ENCODE results near the gene BUD31.

Gene BUD31

DNA sequence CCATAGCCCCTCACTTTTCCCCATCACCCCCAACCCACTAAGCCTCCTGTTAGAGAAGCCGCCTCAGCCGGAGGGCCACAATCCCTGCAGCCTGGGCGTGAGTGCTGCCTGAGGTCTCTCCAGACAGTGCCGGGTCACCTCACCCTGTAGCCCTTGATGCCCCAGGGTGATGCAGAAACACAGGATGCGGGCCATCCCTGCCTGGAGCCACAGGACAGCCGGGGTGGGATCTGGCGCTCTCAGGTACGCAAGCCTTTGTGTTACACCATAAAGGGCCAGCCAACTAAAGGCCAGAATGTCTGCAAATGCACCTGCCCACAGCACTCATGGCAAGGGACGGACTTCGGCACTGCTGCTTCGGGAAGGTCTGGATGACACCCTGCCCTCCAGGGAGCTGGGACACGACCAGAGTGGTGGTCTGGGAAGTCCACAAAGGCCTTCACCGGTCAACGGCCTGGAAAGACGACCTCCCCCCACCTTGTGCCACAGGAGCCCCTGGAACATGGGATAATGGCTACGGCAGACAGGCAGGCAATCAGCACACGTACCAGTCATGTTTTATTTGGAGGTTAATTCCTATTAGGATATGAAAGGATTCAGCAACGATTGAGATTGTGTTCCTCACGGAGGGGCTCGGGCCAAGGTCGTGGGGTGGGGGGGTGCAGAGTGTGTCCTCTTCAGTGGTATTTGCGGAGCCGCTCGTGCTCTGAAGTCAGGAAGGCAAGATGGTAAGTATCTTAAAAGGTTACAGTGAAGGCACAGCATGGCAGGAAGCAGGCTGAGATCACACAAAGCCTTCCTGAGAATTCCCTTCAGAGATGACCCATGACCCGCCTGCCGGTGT lies 49.1 kb downstream of the BUD31 start:
- POLR2A ChIA-PET: no interaction called here
- no peak for DNase-seq
- no peak overlapping the region for H3K4me3 ChIP-seq (ENCODE audit: control insufficient read depth in 1 of 7, extremely low read depth in 1 of 7, insufficient read depth in 4 of 7, low read depth in 2 of 7, low read length in 6 of 7)
- peaks cover 0 to 2% (median 0%) of the 10 kb centered on the region in 5 experiments for H3K9me3 ChIP-seq (ENCODE audit: control extremely low read depth in 1 of 5, control insufficient read depth in 4 of 5, insufficient read depth in 2 of 5, low read depth in 1 of 5, low read length in 4 of 5)
- peaks cover 3 to 90% (median 61%) of the 10 kb centered on the region in 4 experiments for H3K36me3 ChIP-seq (ENCODE audit: control insufficient read depth in 4 of 4, insufficient read depth in 4 of 4, low read length in 3 of 4)
- H3K4me1 ChIP-seq (ENCODE audit: control extremely low read depth in 1 of 4, control insufficient read depth in 4 of 4, insufficient read depth in 4 of 4, low read length in 3 of 4): no peaks in the 10 kb centered on the region
- H3K27ac ChIP-seq (ENCODE audit: insufficient read depth in 1 of 2, low read depth in 1 of 2, low read length in 2 of 2, poor library complexity in 1 of 2, severe bottlenecking in 2 of 2): no peak overlapping the region
- CTCF ChIA-PET: no interaction called here
- WGBS (ENCODE audit: insufficient coverage): 96% methylated on average over 24 of the region's 26 CpGs
- no peaks in the 10 kb centered on the region for H3K27me3 ChIP-seq (replicated peaks in 2 of 5; ENCODE audit: control insufficient read depth in 4 of 5, insufficient read depth in 5 of 5, low read length in 4 of 5)

DNA sequence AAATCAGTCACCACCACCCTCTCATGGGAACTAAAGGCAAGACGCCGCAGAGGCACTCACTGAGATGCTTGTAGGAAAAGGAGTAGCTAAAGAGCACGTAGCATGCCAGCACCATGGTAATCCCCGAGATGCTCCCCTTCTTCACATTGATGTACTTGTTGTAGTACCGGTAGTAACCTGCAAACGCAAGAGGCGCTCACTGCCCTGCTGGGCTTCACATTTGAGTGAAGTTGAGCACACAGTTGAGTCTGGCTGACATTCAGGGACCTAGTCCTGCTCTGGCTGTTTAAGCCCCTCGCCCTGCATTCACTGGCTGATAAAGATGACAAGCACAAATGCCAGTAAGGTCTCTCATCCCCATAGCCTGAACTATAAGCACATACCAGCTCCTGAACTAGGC lies 50.3 kb downstream of the BUD31 start:
- Histone ChIP-seq H3K9me3 (ENCODE audit: control extremely low read depth in 1 of 5, control insufficient read depth in 4 of 5, insufficient read depth in 2 of 5, low read depth in 1 of 5, low read length in 4 of 5) (peaks cover 0 to 2% (median 0%) of the 10 kb centered on the region in 5 experiments), H3K27ac (ENCODE audit: insufficient read depth in 1 of 2, low read depth in 1 of 2, low read length in 2 of 2, poor library complexity in 1 of 2, severe bottlenecking in 2 of 2) (no peak overlapping the region), H3K36me3 (ENCODE audit: control insufficient read depth in 4 of 4, insufficient read depth in 4 of 4, low read length in 3 of 4) (peaks cover 5 to 87% (median 58%) of the 10 kb centered on the region in 4 experiments), H3K27me3 (replicated peaks in 2 of 5; ENCODE audit: control insufficient read depth in 4 of 5, insufficient read depth in 5 of 5, low read length in 4 of 5) (no peaks in the 10 kb centered on the region), H3K4me1 (ENCODE audit: control extremely low read depth in 1 of 4, control insufficient read depth in 4 of 4, insufficient read depth in 4 of 4, low read length in 3 of 4) (peaks cover 0 to 2% (median 0%) of the 10 kb centered on the region in 4 experiments), H3K4me3 (ENCODE audit: control insufficient read depth in 1 of 7, extremely low read depth in 1 of 7, insufficient read depth in 4 of 7, low read depth in 2 of 7, low read length in 6 of 7) (no peak overlapping the region)
- DNase-seq: peak; percentile 19 to 54 (median 53)
- ChIA-PET POLR2A (no interaction called here), CTCF (interaction anchor here (1.5 kb wide), 2 partner anchors 15 to 41 kb away, joined by 5 read pairs; partner anchors contain the start of gene ZNF394)
- WGBS (ENCODE audit: insufficient coverage): 98% methylated on average over 8 of the region's 8 CpGs

DNA sequence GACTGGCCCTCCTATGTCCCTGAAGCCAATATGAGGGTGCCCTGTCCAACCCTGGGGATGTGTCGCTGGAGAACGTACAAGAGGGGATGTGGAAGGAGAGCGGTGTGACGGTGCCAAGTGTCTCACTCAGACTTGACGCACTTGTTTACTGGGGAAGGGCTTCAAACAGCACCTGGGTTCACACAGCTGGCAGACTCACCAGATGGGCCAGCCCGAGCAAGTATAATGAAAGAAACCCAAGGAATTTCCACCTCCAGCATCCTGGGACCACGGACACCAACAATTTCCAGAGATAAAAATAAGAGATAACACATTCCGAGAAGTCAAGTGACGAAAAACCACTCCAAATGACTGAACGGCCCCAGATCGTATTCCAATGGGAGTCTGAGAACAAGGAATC lies 51.9 kb downstream of the BUD31 start:
- no peak for DNase-seq
- CTCF ChIA-PET: interaction anchor here (1.1 to 1.5 kb wide), 3 partner anchors 11 to 40 kb away, joined by 3 to 5 read pairs (median 4); partner anchors contain the start of gene ZNF394
- 99% methylated on average over 11 of the region's 11 CpGs for WGBS (ENCODE audit: insufficient coverage)
- H3K4me1 ChIP-seq (ENCODE audit: control extremely low read depth in 1 of 4, control insufficient read depth in 4 of 4, insufficient read depth in 4 of 4, low read length in 3 of 4): peaks cover 2 to 13% (median 10%) of the 10 kb centered on the region in 4 experiments
- H3K36me3 ChIP-seq (ENCODE audit: control insufficient read depth in 4 of 4, insufficient read depth in 4 of 4, low read length in 3 of 4): peaks cover 5 to 73% (median 49%) of the 10 kb centered on the region in 4 experiments
- H3K27ac ChIP-seq (ENCODE audit: insufficient read depth in 1 of 2, low read depth in 1 of 2, low read length in 2 of 2, poor library complexity in 1 of 2, severe bottlenecking in 2 of 2): no peak overlapping the region
- POLR2A ChIA-PET: no interaction called here
- H3K9me3 ChIP-seq (ENCODE audit: control extremely low read depth in 1 of 5, control insufficient read depth in 4 of 5, insufficient read depth in 2 of 5, low read depth in 1 of 5, low read length in 4 of 5): no peaks in the 10 kb centered on the region
- no peaks in the 10 kb centered on the region for H3K27me3 ChIP-seq (replicated peaks in 2 of 5; ENCODE audit: control insufficient read depth in 4 of 5, insufficient read depth in 5 of 5, low read length in 4 of 5)
- no peak overlapping the region for H3K4me3 ChIP-seq (ENCODE audit: control insufficient read depth in 1 of 7, extremely low read depth in 1 of 7, insufficient read depth in 4 of 7, low read depth in 2 of 7, low read length in 6 of 7)

DNA sequence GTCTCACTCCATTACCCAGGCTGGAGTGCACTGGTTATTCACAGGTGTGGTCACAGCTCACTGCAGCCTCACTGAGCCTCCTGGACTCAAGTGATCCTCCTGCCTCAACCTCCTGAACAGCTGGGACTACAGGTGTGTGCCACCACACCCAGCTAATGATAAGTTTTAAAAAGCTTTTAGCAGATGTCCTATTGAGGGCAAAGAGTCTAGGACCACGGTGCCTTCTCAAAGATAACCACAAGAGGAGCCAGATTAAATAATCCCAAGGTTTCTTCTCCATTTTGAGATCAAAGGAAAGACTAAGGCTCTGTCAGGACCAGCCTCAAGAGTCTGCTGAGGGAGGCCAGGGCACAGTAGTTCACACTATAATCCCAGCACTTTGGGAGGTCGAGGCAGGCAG lies 52.5 kb downstream of the BUD31 start:
- H3K36me3 ChIP-seq (ENCODE audit: control insufficient read depth in 4 of 4, insufficient read depth in 4 of 4, low read length in 3 of 4): peaks cover 5 to 68% (median 44%) of the 10 kb centered on the region in 4 experiments
- no peak overlapping the region for H3K4me3 ChIP-seq (ENCODE audit: control insufficient read depth in 1 of 7, extremely low read depth in 1 of 7, insufficient read depth in 4 of 7, low read depth in 2 of 7, low read length in 6 of 7)
- 100% methylated on average over 2 of the region's 2 CpGs for WGBS (ENCODE audit: insufficient coverage)
- CTCF ChIA-PET: interaction anchor here (1.3 kb wide), 1 partner anchor 12 kb away, joined by 4 read pairs; no protein-coding TSS in a partner anchor
- no peaks in the 10 kb centered on the region for H3K27me3 ChIP-seq (replicated peaks in 2 of 5; ENCODE audit: control insufficient read depth in 4 of 5, insufficient read depth in 5 of 5, low read length in 4 of 5)
- peak in 2 of 3 donors; percentile 25 to 31 for DNase-seq
- H3K9me3 ChIP-seq (ENCODE audit: control extremely low read depth in 1 of 5, control insufficient read depth in 4 of 5, insufficient read depth in 2 of 5, low read depth in 1 of 5, low read length in 4 of 5): no peaks in the 10 kb centered on the region
- peaks cover 2 to 18% (median 11%) of the 10 kb centered on the region in 4 experiments for H3K4me1 ChIP-seq (ENCODE audit: control extremely low read depth in 1 of 4, control insufficient read depth in 4 of 4, insufficient read depth in 4 of 4, low read length in 3 of 4)
- POLR2A ChIA-PET: no interaction called here
- no peak overlapping the region for H3K27ac ChIP-seq (ENCODE audit: insufficient read depth in 1 of 2, low read depth in 1 of 2, low read length in 2 of 2, poor library complexity in 1 of 2, severe bottlenecking in 2 of 2)

DNA sequence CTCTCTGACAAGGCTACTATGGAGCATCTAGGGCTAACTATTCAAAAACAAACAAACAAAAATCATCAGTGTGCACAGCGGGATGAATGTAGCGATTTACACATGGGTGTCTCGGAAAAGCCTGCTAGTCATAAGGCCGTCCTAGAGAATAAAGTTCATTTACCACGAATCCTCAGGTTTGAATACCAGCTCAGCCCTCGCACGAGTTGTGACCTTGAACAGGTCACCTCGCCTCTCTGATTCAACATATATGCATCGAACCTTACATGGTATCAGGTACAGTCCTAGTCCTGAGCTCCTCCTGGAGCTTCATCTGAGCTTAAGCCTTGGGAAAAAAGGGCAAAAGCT lies 56.6 kb downstream of the BUD31 start:
- ChIA-PET POLR2A (interaction anchor here (0.7 to 1.6 kb wide), 3 partner anchors 35 to 86 kb away, joined by 3 to 4 read pairs (median 3); partner anchors contain the start of genes FAM200A, ZKSCAN5 and ZNF394), CTCF (interaction anchor here (0.6 to 1.4 kb wide), 2 partner anchors 88 to 135 kb away, joined by 3 read pairs; no protein-coding TSS in a partner anchor)
- Histone ChIP-seq H3K4me1 (ENCODE audit: control extremely low read depth in 1 of 4, control insufficient read depth in 4 of 4, insufficient read depth in 4 of 4, low read length in 3 of 4) (peaks cover 2 to 20% (median 12%) of the 10 kb centered on the region in 4 experiments), H3K36me3 (ENCODE audit: control insufficient read depth in 4 of 4, insufficient read depth in 4 of 4, low read length in 3 of 4) (peaks cover 5 to 27% (median 11%) of the 10 kb centered on the region in 4 experiments), H3K27me3 (replicated peaks in 2 of 5; ENCODE audit: control insufficient read depth in 4 of 5, insufficient read depth in 5 of 5, low read length in 4 of 5) (peaks cover 0 to 4% (median 0%) of the 10 kb centered on the region in 5 experiments), H3K9me3 (ENCODE audit: control extremely low read depth in 1 of 5, control insufficient read depth in 4 of 5, insufficient read depth in 2 of 5, low read depth in 1 of 5, low read length in 4 of 5) (no peaks in the 10 kb centered on the region), H3K4me3 (ENCODE audit: control insufficient read depth in 1 of 7, extremely low read depth in 1 of 7, insufficient read depth in 4 of 7, low read depth in 2 of 7, low read length in 6 of 7) (peak overlapping the region; percentile 86 to 98 (median 90)), H3K27ac (ENCODE audit: insufficient read depth in 1 of 2, low read depth in 1 of 2, low read length in 2 of 2, poor library complexity in 1 of 2, severe bottlenecking in 2 of 2) (peak overlapping the region; percentile 83 to 95)
- peak in 1 of 3 donors; percentile 3 for DNase-seq
- WGBS (ENCODE audit: insufficient coverage): 5% methylated on average over 9 of the region's 9 CpGs

DNA sequence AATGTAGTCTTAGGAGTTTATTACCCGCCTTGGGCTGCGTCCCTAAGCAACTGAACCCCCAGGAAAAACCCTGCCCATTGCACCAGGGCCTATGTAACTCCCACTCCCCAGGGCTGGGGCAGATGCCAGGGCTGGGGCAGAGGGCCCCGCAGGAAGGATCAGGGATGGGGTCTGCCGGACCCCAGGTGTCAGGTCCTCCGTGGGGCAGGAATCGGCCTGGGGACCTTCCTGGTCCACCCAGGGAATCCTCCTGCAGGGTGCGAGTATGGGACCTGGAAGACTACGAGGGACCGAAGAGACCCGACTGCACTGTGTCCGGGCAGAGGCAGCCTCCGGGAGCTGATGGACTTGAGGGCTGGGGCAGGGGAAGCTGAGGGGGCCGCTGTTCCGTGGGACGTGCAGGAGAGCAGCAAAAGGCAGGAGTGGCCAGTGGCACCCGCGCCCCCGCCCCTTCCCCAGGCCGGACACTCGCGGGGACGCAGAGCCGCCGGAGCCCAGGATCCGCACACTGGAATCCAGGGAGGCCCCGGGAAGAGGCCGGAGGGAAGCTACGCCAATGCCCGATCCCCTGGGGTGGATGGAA lies 59.7 kb downstream of the BUD31 start:
- WGBS (ENCODE audit: insufficient coverage): 95% methylated on average over 24 of the region's 29 CpGs
- no peak for DNase-seq
- no peaks in the 10 kb centered on the region for H3K9me3 ChIP-seq (ENCODE audit: control extremely low read depth in 1 of 5, control insufficient read depth in 4 of 5, insufficient read depth in 2 of 5, low read depth in 1 of 5, low read length in 4 of 5)
- peaks cover 0 to 7% (median 0%) of the 10 kb centered on the region in 5 experiments for H3K27me3 ChIP-seq (replicated peaks in 2 of 5; ENCODE audit: control insufficient read depth in 4 of 5, insufficient read depth in 5 of 5, low read length in 4 of 5)
- ChIA-PET POLR2A (no interaction called here), CTCF (interaction anchor here (0.6 kb wide), 1 partner anchor 23 kb away, joined by 3 read pairs; no protein-coding TSS in a partner anchor)
- H3K27ac ChIP-seq (ENCODE audit: insufficient read depth in 1 of 2, low read depth in 1 of 2, low read length in 2 of 2, poor library complexity in 1 of 2, severe bottlenecking in 2 of 2): no peak overlapping the region
- peaks cover 5 to 27% (median 13%) of the 10 kb centered on the region in 4 experiments for H3K4me1 ChIP-seq (ENCODE audit: control extremely low read depth in 1 of 4, control insufficient read depth in 4 of 4, insufficient read depth in 4 of 4, low read length in 3 of 4)
- H3K4me3 ChIP-seq (ENCODE audit: control insufficient read depth in 1 of 7, extremely low read depth in 1 of 7, insufficient read depth in 4 of 7, low read depth in 2 of 7, low read length in 6 of 7): no peak overlapping the region
- peaks cover 2 to 8% (median 7%) of the 10 kb centered on the region in 4 experiments for H3K36me3 ChIP-seq (ENCODE audit: control insufficient read depth in 4 of 4, insufficient read depth in 4 of 4, low read length in 3 of 4)

Measured in common myeloid progenitor, CD34-positive (primary cell).